ENCODE measurements around the gene GSG1L.

The GSG1L gene

DNA sequence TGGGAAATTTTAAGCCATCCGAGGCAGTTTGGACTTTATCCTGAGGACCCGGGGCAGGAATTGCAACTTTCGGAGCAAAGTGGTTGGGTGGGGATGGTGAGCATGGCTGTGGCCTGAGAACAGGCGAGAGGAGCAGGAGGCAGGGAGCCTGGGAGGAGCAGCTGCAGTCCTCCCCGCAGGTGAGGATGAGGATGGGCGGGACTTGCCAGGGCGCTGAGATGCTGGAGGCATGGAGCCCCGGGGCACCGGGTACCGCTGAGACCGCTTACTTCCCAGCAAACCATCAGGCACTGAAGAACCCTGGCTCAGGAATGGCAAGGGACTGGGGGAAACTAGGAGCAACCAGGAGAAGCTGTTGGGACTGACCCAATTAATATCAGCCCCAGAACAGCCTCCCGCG, 210.8 kb downstream of the GSG1L start:
- Histone ChIP-seq H3K27ac (ENCODE audit: low read depth, low read length) (no peak overlapping the region), H3K36me3 (ENCODE audit: low read length) (no peaks in the 10 kb centered on the region), H3K4me3 (ENCODE audit: insufficient read depth, low read length, poor library complexity, severe bottlenecking) (no peak overlapping the region), H3K9me2 (replicated peaks; ENCODE audit: insufficient read depth, low read length) (no peaks in the 10 kb centered on the region), H2AFZ (ENCODE audit: low read depth, low read length, severe bottlenecking) (no peak overlapping the region), H3K4me2 (ENCODE audit: low read depth, low read length, poor library complexity, severe bottlenecking) (peak overlapping the region; percentile 31), H3K27me3 (ENCODE audit: low read length) (no peaks in the 10 kb centered on the region), H3F3A (ENCODE audit: insufficient read depth) (no peaks in the 10 kb centered on the region), H4K20me1 (ENCODE audit: low read depth, low read length) (no peaks in the 10 kb centered on the region), H3K9ac (ENCODE audit: low read length) (no peak overlapping the region), H3K79me2 (ENCODE audit: insufficient read depth, low read length) (no peaks in the 10 kb centered on the region), H3K9me3 (ENCODE audit: insufficient read depth, low read length) (no peaks in the 10 kb centered on the region)
- no peak for TF ChIP-seq CTCF (IDR thresholded peaks at IDR 0.05; ENCODE audit: insufficient read depth, low read length, poor library complexity, severe bottlenecking)
- no peak for TF ChIP-seq EZH2phosphoT487 (conservative IDR thresholded peaks at IDR 0.05; ENCODE audit: low read length)

GRCh38 chr16:27852116-27852515, 211.4 kb downstream of the GSG1L start:
- H3K27ac ChIP-seq (ENCODE audit: low read depth, low read length): no peak overlapping the region
- H3K4me2 ChIP-seq (ENCODE audit: low read depth, low read length, poor library complexity, severe bottlenecking): no peak overlapping the region
- H3K27me3 ChIP-seq (ENCODE audit: low read length): no peaks in the 10 kb centered on the region
- H3K9me3 ChIP-seq (ENCODE audit: insufficient read depth, low read length): no peaks in the 10 kb centered on the region
- H3K9me2 ChIP-seq (replicated peaks; ENCODE audit: insufficient read depth, low read length): no peaks in the 10 kb centered on the region
- H3K36me3 ChIP-seq (ENCODE audit: low read length): no peaks in the 10 kb centered on the region
- no peak overlapping the region for H3K4me3 ChIP-seq (ENCODE audit: insufficient read depth, low read length, poor library complexity, severe bottlenecking)
- no peak overlapping the region for H2AFZ ChIP-seq (ENCODE audit: low read depth, low read length, severe bottlenecking)
- H3F3A ChIP-seq (ENCODE audit: insufficient read depth): no peaks in the 10 kb centered on the region
- H3K9ac ChIP-seq (ENCODE audit: low read length): no peak overlapping the region
- no peaks in the 10 kb centered on the region for H3K79me2 ChIP-seq (ENCODE audit: insufficient read depth, low read length)
- TF ChIP-seq CTCF (IDR thresholded peaks at IDR 0.05; ENCODE audit: insufficient read depth, low read length, poor library complexity, severe bottlenecking) (no peak), EZH2phosphoT487 (conservative IDR thresholded peaks at IDR 0.05; ENCODE audit: low read length) (no peak)
- H4K20me1 ChIP-seq (ENCODE audit: low read depth, low read length): no peaks in the 10 kb centered on the region

GRCh38 chr16:27851586-27851985, 211.9 kb downstream of the GSG1L start:
- Histone ChIP-seq H3K79me2 (ENCODE audit: insufficient read depth, low read length) (no peaks in the 10 kb centered on the region), H3K9me2 (replicated peaks; ENCODE audit: insufficient read depth, low read length) (no peaks in the 10 kb centered on the region), H3K9ac (ENCODE audit: low read length) (no peak overlapping the region), H3K4me2 (ENCODE audit: low read depth, low read length, poor library complexity, severe bottlenecking) (no peak overlapping the region), H3F3A (ENCODE audit: insufficient read depth) (no peaks in the 10 kb centered on the region), H2AFZ (ENCODE audit: low read depth, low read length, severe bottlenecking) (no peak overlapping the region), H4K20me1 (ENCODE audit: low read depth, low read length) (no peaks in the 10 kb centered on the region), H3K36me3 (ENCODE audit: low read length) (no peaks in the 10 kb centered on the region), H3K27me3 (ENCODE audit: low read length) (no peaks in the 10 kb centered on the region), H3K4me3 (ENCODE audit: insufficient read depth, low read length, poor library complexity, severe bottlenecking) (no peak overlapping the region), H3K27ac (ENCODE audit: low read depth, low read length) (no peak overlapping the region), H3K9me3 (ENCODE audit: insufficient read depth, low read length) (no peaks in the 10 kb centered on the region)
- TF ChIP-seq EZH2phosphoT487 (conservative IDR thresholded peaks at IDR 0.05; ENCODE audit: low read length) (no peak), CTCF (IDR thresholded peaks at IDR 0.05; ENCODE audit: insufficient read depth, low read length, poor library complexity, severe bottlenecking) (no peak)
